DND-41 (cell line): ENCODE results near the gene ATP6V1B1.

ENCODE experiments used
- CTCF ChIP-seq: IDR thresholded peaks from 2 replicates; pipeline ENCODE4 v1.5.1; 2012; ENCODE audit warnings: borderline replicate concordance, low read length, moderate library complexity, mild to moderate bottlenecking; ENCODE audit not compliant: poor library complexity, severe bottlenecking; ENCODE audit errors: extremely low read depth
- EZH2 ChIP-seq: IDR thresholded peaks from 3 replicates; pipeline ENCODE4 v1.6.1; 2012; ENCODE audit warnings: borderline replicate concordance, low read depth, mild to moderate bottlenecking, moderate library complexity, low read length, inconsistent platforms; ENCODE audit not compliant: severe bottlenecking

GRCh38 chr2:70990216-70990615 lies 54.5 kb downstream of the ATP6V1B1 start:
- TF ChIP-seq CTCF (no peak), EZH2 (no peak)
